GM12801 (cell line): Measurements from ENCODE around the gene CHN2.

Source experiments
- TF ChIP-seq, protein P1 (sequence below): IDR thresholded peaks from one replicate; pipeline ENCODE4 v1.5.1; 2011; ENCODE audit warnings: control low read depth; ENCODE audit not compliant: insufficient read length; ENCODE audit errors: extremely low read depth

The CHN2 gene

DNA sequence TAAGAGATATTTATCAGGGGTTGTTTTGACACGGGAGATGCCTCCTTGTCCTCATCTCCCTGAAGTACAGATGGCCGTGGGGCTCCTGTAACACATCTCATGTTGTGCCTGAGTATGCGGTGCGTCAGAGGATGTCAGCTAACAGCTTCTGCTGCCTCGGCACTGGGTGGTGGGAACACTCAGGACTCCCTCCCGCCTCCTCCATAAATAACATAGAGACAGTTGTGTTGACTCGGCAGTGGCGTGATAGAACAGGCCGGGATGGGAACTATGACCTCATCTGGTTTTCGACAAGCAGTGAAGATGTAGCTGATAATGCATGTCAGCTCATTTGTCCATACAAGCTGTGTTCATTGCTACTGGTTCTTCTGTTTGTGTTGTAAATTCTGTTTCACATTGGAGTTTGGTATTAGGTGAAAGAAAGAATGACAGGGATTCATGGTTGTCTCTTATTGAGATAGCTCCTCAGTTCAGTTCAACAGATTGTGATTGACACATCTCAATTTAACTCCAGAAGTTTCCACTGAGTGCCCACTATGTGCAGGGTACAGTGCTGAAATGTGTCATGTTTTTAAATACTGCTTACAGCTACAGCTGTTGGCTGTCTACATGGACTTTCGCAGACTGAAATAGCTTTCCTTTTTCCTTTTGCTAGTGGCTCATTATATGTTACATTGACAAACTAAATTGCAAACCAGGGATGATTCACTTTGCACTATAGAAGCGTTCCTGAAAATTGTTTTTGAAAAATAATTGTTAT lies 87.4 kb downstream of the CHN2 start:
- TF ChIP-seq, protein P1, sequence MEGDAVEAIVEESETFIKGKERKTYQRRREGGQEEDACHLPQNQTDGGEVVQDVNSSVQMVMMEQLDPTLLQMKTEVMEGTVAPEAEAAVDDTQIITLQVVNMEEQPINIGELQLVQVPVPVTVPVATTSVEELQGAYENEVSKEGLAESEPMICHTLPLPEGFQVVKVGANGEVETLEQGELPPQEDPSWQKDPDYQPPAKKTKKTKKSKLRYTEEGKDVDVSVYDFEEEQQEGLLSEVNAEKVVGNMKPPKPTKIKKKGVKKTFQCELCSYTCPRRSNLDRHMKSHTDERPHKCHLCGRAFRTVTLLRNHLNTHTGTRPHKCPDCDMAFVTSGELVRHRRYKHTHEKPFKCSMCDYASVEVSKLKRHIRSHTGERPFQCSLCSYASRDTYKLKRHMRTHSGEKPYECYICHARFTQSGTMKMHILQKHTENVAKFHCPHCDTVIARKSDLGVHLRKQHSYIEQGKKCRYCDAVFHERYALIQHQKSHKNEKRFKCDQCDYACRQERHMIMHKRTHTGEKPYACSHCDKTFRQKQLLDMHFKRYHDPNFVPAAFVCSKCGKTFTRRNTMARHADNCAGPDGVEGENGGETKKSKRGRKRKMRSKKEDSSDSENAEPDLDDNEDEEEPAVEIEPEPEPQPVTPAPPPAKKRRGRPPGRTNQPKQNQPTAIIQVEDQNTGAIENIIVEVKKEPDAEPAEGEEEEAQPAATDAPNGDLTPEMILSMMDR = no peak

DNA sequence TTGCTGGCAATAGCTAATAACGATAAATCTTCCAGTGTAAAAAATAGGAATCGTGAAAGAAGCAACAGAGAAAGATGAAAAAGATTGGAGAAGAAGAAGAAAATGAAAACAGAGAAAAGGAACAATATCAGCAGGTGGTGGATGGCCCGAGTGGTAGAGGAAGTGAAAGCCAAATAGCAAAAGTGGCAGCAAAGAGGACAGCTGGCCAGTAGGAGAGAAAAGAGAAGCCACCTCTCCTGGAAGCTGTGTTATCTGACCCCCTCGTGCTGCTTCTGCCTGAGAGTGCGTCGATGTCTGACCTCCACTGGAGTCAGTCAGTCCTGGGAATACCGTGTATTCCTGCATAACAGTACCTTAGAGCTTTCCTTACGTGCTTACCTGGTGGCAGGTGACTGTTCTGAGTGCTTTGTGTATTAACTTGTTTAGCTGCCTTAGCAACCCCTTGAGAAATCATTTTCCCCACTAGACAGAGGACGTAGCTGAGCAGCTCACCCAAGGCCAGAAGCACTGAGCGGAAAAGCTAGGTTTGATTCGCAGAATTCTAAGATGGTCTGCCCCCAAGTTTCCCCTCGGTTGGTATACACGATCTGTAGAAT lies 88.3 kb downstream of the CHN2 start:
- TF ChIP-seq, protein P1 = no peak

DNA sequence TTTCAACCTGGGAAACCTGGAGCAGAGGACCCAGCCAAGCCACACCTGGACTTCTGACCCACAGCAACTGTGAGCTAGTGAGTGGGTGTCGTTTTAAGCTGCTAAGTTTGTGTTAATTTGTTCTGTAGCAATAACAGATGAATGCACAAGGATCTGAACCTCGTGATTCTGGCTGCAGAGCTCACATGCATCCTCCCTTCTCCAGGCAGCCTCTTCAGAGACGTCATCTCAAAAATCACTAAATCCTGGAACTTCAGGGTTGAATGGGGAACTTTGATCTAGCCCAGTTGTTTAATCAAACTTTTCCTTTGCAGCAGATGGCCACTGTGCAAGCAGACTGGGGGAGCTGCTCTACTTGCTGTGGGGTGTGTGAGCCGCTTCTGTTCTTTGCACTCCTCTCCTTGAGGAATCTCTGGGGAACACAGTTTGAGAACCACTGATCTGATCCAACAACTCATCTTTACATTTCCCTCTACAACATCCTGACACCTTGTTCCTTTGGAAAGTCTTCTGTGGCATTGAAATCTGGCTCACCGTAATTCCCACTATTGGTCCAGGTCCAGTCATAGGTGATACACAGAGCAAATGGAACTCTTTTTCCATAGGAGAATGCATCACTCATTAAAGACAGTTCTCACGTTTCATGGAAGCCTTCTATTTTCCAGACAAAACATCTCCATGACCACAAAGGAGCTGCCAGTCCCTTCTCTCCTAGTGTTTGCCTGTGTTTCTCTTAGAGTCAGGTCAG lies 90.3 kb downstream of the CHN2 start:
- TF ChIP-seq, protein P1 = no peak

DNA sequence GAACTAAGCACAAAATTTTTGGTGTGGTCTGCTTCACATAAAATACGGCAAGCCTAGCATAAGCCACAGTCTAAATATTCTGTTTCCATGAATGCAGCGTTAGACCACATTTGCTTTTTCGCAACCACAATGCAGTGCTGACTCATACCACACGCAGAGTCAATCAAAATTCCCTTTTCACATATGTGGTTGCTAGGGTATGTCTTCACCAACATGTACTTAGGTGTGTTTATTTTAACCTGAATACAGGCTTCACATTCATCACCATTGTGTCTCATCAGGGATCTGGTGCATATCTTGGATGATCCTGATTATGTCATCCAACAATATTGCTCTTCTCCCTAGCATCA lies 90.8 kb downstream of the CHN2 start:
- TF ChIP-seq, protein P1 = no peak

DNA sequence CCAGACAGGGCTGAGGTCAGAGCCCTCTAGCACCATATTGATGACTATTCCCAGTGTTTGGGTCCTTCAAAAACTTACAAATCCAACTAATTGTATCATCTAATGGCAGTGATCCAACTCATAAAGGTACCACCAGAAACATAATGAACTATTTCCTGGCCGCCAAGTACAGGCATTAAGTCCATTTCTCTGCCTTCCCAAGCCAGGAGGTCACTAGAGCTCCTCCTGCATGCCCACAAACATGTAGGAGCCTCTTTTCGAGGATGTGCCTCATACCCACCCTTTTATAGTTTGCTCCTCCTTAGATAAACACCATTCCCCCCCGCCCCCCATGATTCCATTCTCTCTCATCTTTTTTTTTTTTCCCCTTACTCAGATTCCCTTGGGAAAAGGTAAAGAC lies 91.3 kb downstream of the CHN2 start:
- TF ChIP-seq, protein P1 = no peak

DNA sequence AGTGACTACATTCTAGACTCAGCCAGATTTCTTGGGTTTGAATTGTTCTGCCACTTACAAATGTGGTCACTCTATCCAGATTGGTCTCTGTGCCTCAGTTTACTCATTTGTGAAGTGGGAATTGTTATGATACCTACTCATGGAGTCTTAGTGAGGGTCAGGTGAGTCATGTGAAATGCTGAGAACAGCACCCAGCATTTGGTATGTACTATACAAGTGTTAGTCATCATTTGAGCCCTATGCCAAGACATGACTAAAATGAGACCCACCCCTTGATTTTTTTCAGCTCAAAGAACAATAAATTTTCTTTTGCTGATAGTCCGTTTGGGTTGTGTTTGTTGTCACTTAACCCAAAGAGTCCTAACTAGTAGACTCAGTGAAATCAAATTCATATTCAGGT lies 92.8 kb downstream of the CHN2 start:
- TF ChIP-seq, protein P1 = no peak

DNA sequence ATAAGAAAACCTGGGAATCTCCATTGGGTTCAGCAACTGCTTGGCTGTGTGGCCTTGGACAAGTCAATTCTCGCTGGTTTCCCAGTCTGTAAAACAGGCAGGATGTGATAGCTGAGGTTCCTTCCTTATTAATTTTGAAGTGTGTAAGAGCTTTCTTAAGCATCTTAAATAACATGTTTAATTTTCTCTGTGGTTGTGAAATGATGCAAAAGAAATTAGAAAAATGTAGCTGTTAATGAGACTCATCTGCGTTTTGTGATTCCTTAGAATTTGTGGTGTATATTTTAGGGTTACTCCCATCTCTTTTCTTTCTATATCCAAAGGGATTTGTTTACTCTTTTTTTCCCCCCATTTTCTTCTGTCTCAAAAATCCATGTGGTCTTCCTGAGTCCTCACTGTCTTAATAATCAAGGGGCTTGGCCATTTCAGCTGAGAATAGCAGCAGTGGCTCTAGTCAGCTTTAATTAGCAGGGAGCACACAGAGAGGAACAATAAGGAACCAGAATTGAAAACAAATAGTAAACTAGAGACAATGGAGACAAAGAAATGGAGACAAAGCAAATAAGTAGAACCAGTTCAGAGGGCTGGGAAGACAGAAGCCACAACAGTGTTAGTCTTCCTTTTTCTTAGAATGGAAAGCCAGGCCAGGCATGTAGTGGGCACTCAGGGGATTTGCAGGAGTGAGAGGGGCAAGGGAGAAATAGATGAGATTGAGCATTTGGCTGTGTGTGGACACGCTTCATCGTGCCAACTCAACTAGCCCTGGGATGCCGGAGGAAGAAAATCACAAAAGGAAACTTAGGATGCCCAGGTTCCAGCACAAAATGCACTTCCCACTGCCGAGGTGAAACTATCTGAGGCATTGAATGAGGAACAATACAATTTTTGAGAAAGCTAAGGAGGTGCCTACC lies 93.9 kb downstream of the CHN2 start:
- TF ChIP-seq, protein P1 = no peak
